Measurements from ENCODE around the gene SMIM12. TPM values are rescaled to one million over a fixed set of nuclear protein-coding genes. Genes with fewer than 3 reads are reported as not detected.

Gene SMIM12
- total RNA-seq, 1 donor from 2014 or later = 32.0 TPM

DNA sequence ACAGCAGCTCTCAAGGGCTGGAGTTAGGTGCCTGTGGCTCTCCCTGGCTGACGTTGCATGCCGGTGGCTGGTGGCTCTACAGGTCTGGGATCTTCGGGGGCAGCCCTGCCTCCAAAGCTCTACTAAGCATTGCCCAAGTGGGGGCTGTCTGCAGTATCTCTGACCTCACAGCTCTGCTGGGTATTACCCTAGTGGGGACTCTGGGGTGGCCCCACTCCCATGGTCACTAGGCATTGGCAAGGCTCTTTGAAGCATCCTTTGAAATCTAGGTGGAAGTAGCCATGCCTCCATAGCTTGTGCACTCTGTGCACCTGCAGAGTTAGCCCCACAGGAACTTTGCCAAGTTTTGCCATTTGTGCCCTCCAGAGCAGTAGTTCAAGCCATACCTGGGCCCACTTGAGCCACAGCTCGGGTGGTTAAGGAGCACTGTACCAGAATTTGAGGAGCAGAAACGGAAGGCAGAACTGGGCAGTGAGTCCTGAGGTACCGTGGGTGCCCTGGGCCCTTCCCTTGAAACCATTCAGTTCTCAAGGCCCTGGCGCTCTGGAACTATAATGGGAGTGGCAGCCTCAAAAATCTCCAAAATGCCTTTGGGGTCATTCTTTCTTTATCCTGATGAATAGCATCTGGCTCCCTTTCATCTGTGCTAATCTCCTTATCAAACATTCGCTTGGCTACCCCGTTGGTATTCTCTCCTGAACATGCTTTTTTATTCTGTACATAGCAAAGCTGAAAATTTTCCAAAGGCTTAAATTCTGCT, 51.3 kb downstream of the SMIM12 start:
- no peak for DNase-seq (ENCODE audit: low spot score)
- no peak for ATAC-seq

DNA sequence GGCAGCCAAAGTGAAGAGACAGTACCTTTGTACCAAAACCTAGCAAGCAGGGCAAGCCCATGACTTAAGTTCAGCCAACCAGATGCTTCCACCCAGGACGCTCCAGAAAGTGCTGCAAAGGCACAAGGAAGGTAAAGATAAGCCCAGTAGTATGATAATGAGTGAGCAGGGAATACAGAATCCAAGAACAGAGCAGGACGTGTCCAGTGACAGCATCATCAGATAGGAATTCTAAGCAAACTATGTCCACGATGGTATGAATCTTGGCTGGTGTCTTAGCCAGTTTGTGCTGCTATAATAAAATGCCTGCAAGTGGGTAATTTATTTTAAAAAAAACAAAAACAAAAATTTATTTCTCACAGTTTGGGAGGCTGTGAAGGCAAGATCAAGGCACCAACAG, 53.2 kb downstream of the SMIM12 start:
- DNase-seq (ENCODE audit: low spot score) = no peak
- no peak for ATAC-seq

DNA sequence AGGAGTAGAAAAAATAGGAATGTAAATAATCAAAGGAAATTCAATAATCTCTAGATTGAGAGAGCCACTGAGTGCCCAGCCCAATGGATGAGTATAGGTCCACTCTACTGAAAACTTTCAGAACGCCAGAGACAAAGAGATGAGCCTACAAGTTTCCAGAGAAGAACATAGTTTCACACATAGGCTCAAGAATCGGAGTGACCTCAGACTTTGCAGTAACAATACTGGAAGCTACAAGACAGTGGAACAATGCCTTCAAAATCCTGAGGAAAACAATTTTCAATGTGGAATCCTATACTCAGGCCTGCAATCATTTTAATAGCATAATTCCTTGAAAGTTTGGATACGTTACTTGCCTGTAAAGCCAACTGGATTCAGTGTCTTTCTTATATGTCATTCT, 55.8 kb downstream of the SMIM12 start:
- no peak for DNase-seq (ENCODE audit: low spot score)
- ATAC-seq = no peak

Other genes starting within 250 kb of the SMIM12 start
- gene GJB5, start 104.7 kb downstream of the SMIM12 start, total RNA-seq = not detected
- not detected for gene GJB4, start 100.0 kb downstream of the SMIM12 start, total RNA-seq
- 0.08 TPM for gene GJB3, start 78.5 kb downstream of the SMIM12 start, total RNA-seq
- 12.5 TPM for gene GJA4, start 66.8 kb downstream of the SMIM12 start, total RNA-seq
- 0.10 TPM for gene DLGAP3, start 69.9 kb upstream of the SMIM12 start, total RNA-seq
- 15.8 TPM for gene TMEM35B, start 125.6 kb upstream of the SMIM12 start, total RNA-seq
- gene ZMYM6, start 172.2 kb upstream of the SMIM12 start, total RNA-seq = 7.2 TPM
- 4.1 TPM for gene ZMYM1, start 219.6 kb upstream of the SMIM12 start, total RNA-seq